ENCODE data around the gene CTDSP1.

The CTDSP1 gene

GRCh38 chr2:218399391-218400166 lies at the start of gene CTDSP1:
Gene CTDSP1 (plus strand): TSS chr2:218399868. CDS start chr2:218400091, 223 bp downstream.
- peak; percentile 86 for DNase-seq

- DNase-seq, result no peak
These were observed 45.6 kb upstream of the CTDSP1 start for GRCh38 chr2:218354045-218354444.

- DNase-seq, result no peak
These were observed 44.7 kb upstream of the CTDSP1 start for GRCh38 chr2:218354850-218355443.

- no peak for DNase-seq
These were observed 42.2 kb upstream of the CTDSP1 start for GRCh38 chr2:218357236-218358177.

- DNase-seq, result no peak
These were observed 39.2 kb upstream of the CTDSP1 start for GRCh38 chr2:218360453-218360852.

GRCh38 chr2:218362606-218363005 lies 37.1 kb upstream of the CTDSP1 start:
- no peak for DNase-seq

GRCh38 chr2:218363736-218364135 lies 35.9 kb upstream of the CTDSP1 start:
- DNase-seq, result no peak

- no peak for DNase-seq
These were observed 35.5 kb upstream of the CTDSP1 start for GRCh38 chr2:218364196-218364595.

GRCh38 chr2:218366621-218367414 lies 32.9 kb upstream of the CTDSP1 start:
- DNase-seq, result no peak

- DNase-seq, result no peak
These were observed 32.1 kb upstream of the CTDSP1 start for GRCh38 chr2:218367415-218368149.

GRCh38 chr2:218368150-218368528 lies 31.5 kb upstream of the CTDSP1 start:
- DNase-seq, result no peak

- DNase-seq, result no peak
These were observed 31.0 kb upstream of the CTDSP1 start for GRCh38 chr2:218368621-218369153.

GRCh38 chr2:218369330-218369729 lies 30.3 kb upstream of the CTDSP1 start:
- DNase-seq, result no peak

- DNase-seq, result no peak
These were observed 29.1 kb upstream of the CTDSP1 start for GRCh38 chr2:218370410-218371063.

- no peak for DNase-seq
These were observed 27.7 kb upstream of the CTDSP1 start for GRCh38 chr2:218371983-218372350.

GRCh38 chr2:218374795-218375194 lies 24.9 kb upstream of the CTDSP1 start:
- no peak for DNase-seq

GRCh38 chr2:218375212-218375611 lies 24.5 kb upstream of the CTDSP1 start:
- DNase-seq, result no peak

- DNase-seq, result no peak
These were observed 21.6 kb upstream of the CTDSP1 start for GRCh38 chr2:218378053-218378452.

GRCh38 chr2:218381916-218382366 lies 17.7 kb upstream of the CTDSP1 start, which contains the start of gene SLC11A1:
Gene SLC11A1 (plus strand): TSS chr2:218382273. CDS start chr2:218382369, 96 bp downstream.
- DNase-seq, result no peak

- DNase-seq, result no peak
These were observed 16.9 kb upstream of the CTDSP1 start for GRCh38 chr2:218382785-218383184.
